IMR-90 (cell line): ENCODE data around the gene NES. TPM values are rescaled to one million over a fixed set of nuclear protein-coding genes. Genes with fewer than 3 reads are reported as not detected.

Experiments
- ATAC-seq: fragments of 200-7000 bp; cut with Tn5 transposase; 2 replicates; pipeline ENCODE4 v1.9.1; 2020; ENCODE audit warnings: low read depth, mild to moderate bottlenecking, moderate library complexity
- BruUV-seq: library from RNA; stranded (reverse); fragments of 400-500 nt; replicated peaks from 2 replicates; lab custom pipeline; 2021; lab: Mats Ljungman, UMichigan
- CTCF ChIA-PET: fragments of 300-600 bp; formaldehyde crosslinking; extraction: SDS; loops from one replicate; lab custom pipeline; 2021; ENCODE audit warnings: antibody characterized with exemption; lab: Yijun Ruan, JAX
- POLR2A ChIA-PET: fragments of 300-600 bp; sonication (Branson Sonifier 250); formaldehyde crosslinking; loops from one replicate; lab custom pipeline; 2022; ENCODE audit warnings: antibody characterized with exemption; ENCODE audit not compliant: unreplicated experiment; lab: Charles Lee
- DNase-seq: peaks from one replicate; pipeline ENCODE4 v3.0.0; 2013
- H2AFZ ChIP-seq: replicated peaks from 2 replicates; pipeline ENCODE3; 2013; ENCODE audit warnings: low read length, mild to moderate bottlenecking; ENCODE audit not compliant: poor library complexity
- H2AK5ac ChIP-seq: 2 replicates; pipeline ENCODE4 v1.6.1; 2013; ENCODE audit warnings: low read depth, low read length, inconsistent platforms
- H2AK9ac ChIP-seq: replicated peaks from 2 replicates; pipeline ENCODE3; 2013; ENCODE audit warnings: mild to moderate bottlenecking, low read depth, low read length, moderate library complexity; ENCODE audit not compliant: poor library complexity
- H2BK120ac ChIP-seq: 2 replicates; pipeline ENCODE4 v1.6.1; 2013; ENCODE audit warnings: low read depth, low read length, inconsistent platforms
- H2BK15ac ChIP-seq: 3 replicates; pipeline ENCODE4 v1.6.1; 2013; ENCODE audit warnings: low read depth, low read length, inconsistent platforms
- H2BK20ac ChIP-seq: 2 replicates; pipeline ENCODE4 v1.6.1; 2013; ENCODE audit warnings: low read depth, mild to moderate bottlenecking, inconsistent platforms, low read length, moderate library complexity
- H2BK5ac ChIP-seq: 2 replicates; pipeline ENCODE4 v1.6.1; 2013; ENCODE audit warnings: mild to moderate bottlenecking, low read depth, low read length, inconsistent platforms; ENCODE audit not compliant: poor library complexity, severe bottlenecking
- H3K14ac ChIP-seq: replicated peaks from 2 replicates; pipeline ENCODE4 v1.6.1; 2013; ENCODE audit warnings: low read depth, low read length, inconsistent platforms
- H3K18ac ChIP-seq: 2 replicates; pipeline ENCODE4 v1.6.1; 2013; ENCODE audit warnings: low read depth, low read length, control low read depth
- H3K23ac ChIP-seq: 2 replicates; pipeline ENCODE4 v1.6.1; 2013; ENCODE audit warnings: low read depth, low read length, inconsistent platforms
- H3K27ac ChIP-seq: 2 replicates; pipeline ENCODE4 v1.5.1; 2013; ENCODE audit warnings: mild to moderate bottlenecking, control low read depth, low read length; ENCODE audit not compliant: insufficient read depth
- H3K27me3 ChIP-seq: 2 replicates; pipeline ENCODE4 v1.6.1; 2013; ENCODE audit warnings: low read length; ENCODE audit not compliant: control insufficient read depth, insufficient read depth
- H3K36me3 ChIP-seq: 2 replicates; pipeline ENCODE4 v1.6.1; 2013; ENCODE audit warnings: low read length, mixed read lengths; ENCODE audit not compliant: control insufficient read depth, insufficient read depth
- H3K4ac ChIP-seq: 2 replicates; pipeline ENCODE4 v1.6.1; 2013; ENCODE audit warnings: low read depth, low read length, inconsistent platforms
- H3K4me1 ChIP-seq: 2 replicates; pipeline ENCODE4 v1.6.1; 2013; ENCODE audit warnings: low read length, mixed read lengths; ENCODE audit not compliant: control insufficient read depth, insufficient read depth
- H3K4me2 ChIP-seq: 2 replicates; pipeline ENCODE4 v1.6.1; 2013; ENCODE audit warnings: low read depth, mild to moderate bottlenecking, control low read depth, low read length, moderate library complexity
- H3K4me3 ChIP-seq: 2 replicates; pipeline ENCODE4 v1.5.1; 2013; ENCODE audit warnings: low read depth, mild to moderate bottlenecking, control low read depth, low read length, moderate library complexity; ENCODE audit not compliant: insufficient read depth
- H3K56ac ChIP-seq: 2 replicates; pipeline ENCODE4 v1.6.1; 2013; ENCODE audit warnings: low read length, inconsistent platforms; ENCODE audit not compliant: insufficient read depth; ENCODE audit errors: extremely low read depth
- H3K79me1 ChIP-seq, 2 experiments: 2 replicates each; pipeline ENCODE4 v1.6.1; 2013; ENCODE audit warnings: low read length in 2 of 2, inconsistent platforms in 1 of 2, low read depth in 1 of 2
- H3K9ac ChIP-seq: 2 replicates; pipeline ENCODE4 v1.6.1; 2013; ENCODE audit warnings: low read depth, low read length, control low read depth
- H3K9me1 ChIP-seq: 2 replicates; pipeline ENCODE4 v1.6.1; 2013; ENCODE audit warnings: low read length, inconsistent platforms; ENCODE audit not compliant: insufficient read depth
- H3K9me3 ChIP-seq: 2 replicates; pipeline ENCODE4 v1.6.1; 2013; ENCODE audit warnings: low read length; ENCODE audit not compliant: control insufficient read depth, insufficient read depth
- H4K20me1 ChIP-seq: 2 replicates; pipeline ENCODE4 v1.6.1; 2013; ENCODE audit warnings: low read length, inconsistent platforms; ENCODE audit not compliant: insufficient read depth
- H4K5ac ChIP-seq: 2 replicates; pipeline ENCODE4 v1.6.1; 2013; ENCODE audit warnings: mild to moderate bottlenecking, low read depth, low read length, control low read depth
- H4K8ac ChIP-seq, 2 experiments: 2 replicates each; pipeline ENCODE4 v1.6.1; 2013; ENCODE audit warnings: low read depth in 2 of 2, low read length in 2 of 2, control low read depth in 1 of 2, inconsistent platforms in 1 of 2
- H4K91ac ChIP-seq: 2 replicates; pipeline ENCODE4 v1.6.1; 2013; ENCODE audit warnings: low read depth, low read length, inconsistent platforms; ENCODE audit not compliant: insufficient read depth
- BHLHE40 ChIP-seq: fragments of 150-350 bp; IDR thresholded peaks from 2 replicates; pipeline ENCODE4 v1.6.1; 2016; ENCODE audit warnings: mild to moderate bottlenecking, low read depth, low read length
- FOS ChIP-seq: fragments of 150-350 bp; IDR thresholded peaks from 2 replicates; pipeline ENCODE4 v1.6.1; 2016; ENCODE audit warnings: low read depth, low read length
- MAFK ChIP-seq: IDR thresholded peaks from 2 replicates; pipeline ENCODE4 v1.6.1; 2012; ENCODE audit warnings: low read depth, low read length, improper control_type of control experiment
- NFE2L2 ChIP-seq: fragments of 150-350 bp; IDR thresholded peaks from 2 replicates; pipeline ENCODE4 v1.6.1; 2016; ENCODE audit warnings: low read depth, mild to moderate bottlenecking, low read length
- POLR2A ChIP-seq: IDR thresholded peaks from 2 replicates; pipeline ENCODE4 v1.6.1; 2012; ENCODE audit warnings: mild to moderate bottlenecking, low read depth, low read length
- RCOR1 ChIP-seq: IDR thresholded peaks from 2 replicates; pipeline ENCODE4 v1.6.1; 2012; ENCODE audit warnings: mild to moderate bottlenecking, low read length, improper control_type of control experiment; ENCODE audit not compliant: insufficient replicate concordance
- RFX5 ChIP-seq: IDR thresholded peaks from 2 replicates; pipeline ENCODE4 v1.8.0; 2012; ENCODE audit warnings: low read depth, mild to moderate bottlenecking, low read length, moderate library complexity
- SMC3 ChIP-seq: fragments of 150-350 bp; IDR thresholded peaks from 2 replicates; pipeline ENCODE4 v1.6.1; 2016; ENCODE audit warnings: low read depth, mild to moderate bottlenecking, antibody characterized with exemption, low read length, moderate library complexity
- WGBS, 2 experiments: methylation state at CpG; one replicate each; pipeline versions ENCODE4 v1.1.5 to v1.1.7; 2013; ENCODE audit warnings: missing lambda C conversion rate in 2 of 2; ENCODE audit not compliant: insufficient read length in 1 of 2; ENCODE audit errors: extremely low coverage in 2 of 2; 5-methylcytosine and 5-hydroxymethylcytosine counted together
- dilution Hi-C: fragments of 300-500 bp; cut with HindIII; formaldehyde crosslinking; loops from one replicate; pipeline ENCODE4 v1.14.3; 2018; ENCODE audit warnings: low sequenced_read_pairs; ENCODE audit not compliant: unreplicated experiment
- in situ Hi-C: fragments of 300-500 bp; cut with MboI; formaldehyde crosslinking; loops from 3 replicates; pipeline ENCODE4 v1.14.3; 2019; ENCODE audit warnings: low sequenced_read_pairs, inconsistent platforms, mixed read lengths
- intact Hi-C: fragments of 100-400 bp; cut with micrococcal nuclease; formaldehyde crosslinking; loops from 2 replicates; pipeline ENCODE4 v1.10.0; 2022
- polyA plus RNA-seq, 3 experiments: library from polyadenylated mRNA; depleted of rRNA; stranded (reverse); fragments of >200 nt; gene quantifications; 2 replicates each; pipeline ENCODE4 v1.2.3, GENCODE V29; 2012; ENCODE audit warnings: low replicate concordance in 1 of 3
- total RNA-seq: library from RNA; depleted of rRNA; stranded (reverse); fragments of >200 nt; gene quantifications from 2 replicates; pipeline ENCODE4 v1.2.3, GENCODE V29; 2012
- TF ChIP-seq, protein P1 (sequence below): conservative IDR thresholded peaks from 2 replicates; pipeline ENCODE4 v1.5.1; 2012; ENCODE audit warnings: mild to moderate bottlenecking, low read depth, low read length, improper control_type of control experiment

The NES gene
- total and polyA plus RNA-seq, 2 of the 4 experiments (the other 2 are of a cell fraction), result 25.3 to 40.1 TPM

DNA sequence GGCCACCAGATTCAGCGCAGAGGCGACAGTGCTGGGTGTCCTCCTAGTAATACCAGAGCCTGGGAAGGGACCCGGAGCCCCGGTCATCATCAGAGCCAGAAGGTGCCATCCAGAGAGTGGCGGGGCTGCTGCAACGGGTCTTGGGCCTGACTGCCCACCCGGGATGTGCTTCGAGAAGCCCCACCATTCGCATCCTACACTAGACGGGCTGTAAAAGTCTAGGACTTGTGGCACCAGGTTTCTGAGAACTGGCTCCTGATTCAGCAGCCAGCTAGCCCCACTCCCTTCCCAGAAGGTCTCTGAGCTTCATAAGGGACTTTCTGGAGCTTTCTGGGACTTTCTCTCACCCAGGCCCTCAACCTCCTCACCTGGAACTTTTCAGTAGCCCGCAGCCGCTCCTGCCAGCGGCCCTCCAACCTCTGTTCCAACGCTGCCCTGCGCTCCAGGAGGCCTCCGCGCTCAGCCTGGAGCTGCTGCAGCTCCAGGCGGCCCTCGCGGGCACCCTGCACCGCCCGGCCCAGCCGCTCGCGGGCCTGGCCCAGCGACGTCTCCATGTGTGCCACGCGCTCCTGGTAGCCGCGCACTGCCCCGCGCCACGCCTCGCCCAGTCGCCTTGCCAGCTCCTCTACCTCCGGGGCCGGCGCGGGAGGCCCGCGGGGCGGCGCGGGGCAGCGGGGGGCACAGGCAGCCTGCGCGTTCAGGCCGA lies 940 bp downstream of the NES start:
- peak overlapping the region; percentile 93 for H3K4ac ChIP-seq
- peak overlapping the region; percentile 17; the same call in 1 of the 2 replicates for H2BK20ac ChIP-seq
- peak overlapping the region; percentile 8; the same call in 1 of the 2 replicates for H3K18ac ChIP-seq
- H3K56ac ChIP-seq, result peak overlapping the region; percentile 35; the same call in 1 of the 2 replicates
- H4K8ac ChIP-seq, result peak overlapping the region; percentile 65 to 66; a peak in 3 of 4 replicates
- H4K5ac ChIP-seq, result peak overlapping the region; percentile 31; the same call in 1 of the 2 replicates
- H4K20me1 ChIP-seq, result peaks cover 28% of the 10 kb centered on the region
- TF ChIP-seq MAFK (no peak), BHLHE40 (no peak), NFE2L2 (no peak), RCOR1 (no peak), SMC3 (no peak), FOS (no peak), POLR2A (no peak), RFX5 (no peak)
- TF ChIP-seq, protein P1, sequence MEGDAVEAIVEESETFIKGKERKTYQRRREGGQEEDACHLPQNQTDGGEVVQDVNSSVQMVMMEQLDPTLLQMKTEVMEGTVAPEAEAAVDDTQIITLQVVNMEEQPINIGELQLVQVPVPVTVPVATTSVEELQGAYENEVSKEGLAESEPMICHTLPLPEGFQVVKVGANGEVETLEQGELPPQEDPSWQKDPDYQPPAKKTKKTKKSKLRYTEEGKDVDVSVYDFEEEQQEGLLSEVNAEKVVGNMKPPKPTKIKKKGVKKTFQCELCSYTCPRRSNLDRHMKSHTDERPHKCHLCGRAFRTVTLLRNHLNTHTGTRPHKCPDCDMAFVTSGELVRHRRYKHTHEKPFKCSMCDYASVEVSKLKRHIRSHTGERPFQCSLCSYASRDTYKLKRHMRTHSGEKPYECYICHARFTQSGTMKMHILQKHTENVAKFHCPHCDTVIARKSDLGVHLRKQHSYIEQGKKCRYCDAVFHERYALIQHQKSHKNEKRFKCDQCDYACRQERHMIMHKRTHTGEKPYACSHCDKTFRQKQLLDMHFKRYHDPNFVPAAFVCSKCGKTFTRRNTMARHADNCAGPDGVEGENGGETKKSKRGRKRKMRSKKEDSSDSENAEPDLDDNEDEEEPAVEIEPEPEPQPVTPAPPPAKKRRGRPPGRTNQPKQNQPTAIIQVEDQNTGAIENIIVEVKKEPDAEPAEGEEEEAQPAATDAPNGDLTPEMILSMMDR, result no peak
- peak overlapping the region; percentile 61 for H3K23ac ChIP-seq
- peak overlapping the region; percentile 95 for H2AK9ac ChIP-seq
- ATAC-seq (peak; percentile 22), DNase-seq (no peak)
- ChIA-PET POLR2A (interaction anchor here (0.5 to 3.3 kb wide), 5 partner anchors 11 to 49 kb away, joined by 3 to 29 read pairs (median 13); no protein-coding TSS in a partner anchor), CTCF (interaction anchor here (0.9 to 3.8 kb wide), 8 partner anchors 11 to 252 kb away, joined by 3 to 25 read pairs (median 4); no protein-coding TSS in a partner anchor)
- peak overlapping the region; percentile 77 for H3K4me2 ChIP-seq
- peak overlapping the region; percentile 86 for H2AFZ ChIP-seq
- H3K9me1 ChIP-seq, result peaks cover 15% of the 10 kb centered on the region
- peaks cover 12% of the 10 kb centered on the region for H3K36me3 ChIP-seq
- WGBS, 2 experiments, result 12% methylated on average over 22 of the region's 49 CpGs; no CpG with 5 or more reads in 1 of the 2 experiments
- peak overlapping the region; percentile 77 for H3K27ac ChIP-seq
- H2AK5ac ChIP-seq, result peak overlapping the region; percentile 96
- H3K9me3 ChIP-seq, result no peaks in the 10 kb centered on the region
- H2BK15ac ChIP-seq, result peak overlapping the region; percentile 38; the same call in 2 of the 3 replicates
- in situ Hi-C loops, result no loop called here
- H3K79me1 ChIP-seq, result peaks cover 15 to 49% of the 10 kb centered on the region in 2 experiments; a peak in 3 of 4 replicates
- peak overlapping the region; percentile 66 for H2BK120ac ChIP-seq
- peaks cover 11% of the 10 kb centered on the region for H3K27me3 ChIP-seq
- peaks cover 31% of the 10 kb centered on the region for H3K4me1 ChIP-seq
- H4K91ac ChIP-seq, result peak overlapping the region; percentile 78
- H2BK5ac ChIP-seq, result peak overlapping the region; percentile 27
- peak overlapping the region; percentile 65 for H3K9ac ChIP-seq
- no TSS peak for BruUV-seq
- intact Hi-C loops, result no loop called here
- peak overlapping the region; percentile 48 for H3K4me3 ChIP-seq
- dilution Hi-C loops, result no loop called here
- H3K14ac ChIP-seq, result peak overlapping the region; percentile 75
